IPS DF 6.9 (cell line): ENCODE data around the gene CCDC90B.
"Not testable (repeated sequence)": the region's sequence is repeated elsewhere in the genome, so short reads cannot be mapped to it uniquely, and the experiment has no call there.

ENCODE experiments used
- DNase-seq: peaks from one replicate; pipeline ENCODE4 v3.0.0-alpha.2; 2013; ENCODE audit warnings: low read depth, low spot score
- H3K27ac ChIP-seq: one replicate; pipeline ENCODE4 v1.5.1; 2013; ENCODE audit warnings: low read length, control low read depth
- H3K27me3 ChIP-seq: 2 replicates; pipeline ENCODE4 v1.6.1; 2013; ENCODE audit warnings: mild to moderate bottlenecking, low read length; ENCODE audit not compliant: control insufficient read depth, insufficient read depth
- H3K36me3 ChIP-seq: 2 replicates; pipeline ENCODE4 v1.6.1; 2013; ENCODE audit warnings: low read length; ENCODE audit not compliant: control insufficient read depth, insufficient read depth
- H3K4me1 ChIP-seq: 2 replicates; pipeline ENCODE4 v1.6.1; 2013; ENCODE audit warnings: low read length; ENCODE audit not compliant: control insufficient read depth, insufficient read depth
- H3K4me3 ChIP-seq: 2 replicates; pipeline ENCODE4 v1.5.1; 2013; ENCODE audit warnings: mild to moderate bottlenecking, low read length
- H3K9me3 ChIP-seq: 2 replicates; pipeline ENCODE4 v1.6.1; 2013; ENCODE audit warnings: low read length, inconsistent platforms; ENCODE audit not compliant: control insufficient read depth, insufficient read depth
- WGBS: extraction: QIAGEN DNeasy Blood & Tissue Kit; methylation state at CpG from one replicate; pipeline ENCODE4 v1.1.7; 2013; ENCODE audit warnings: mixed read lengths, missing lambda C conversion rate; ENCODE audit not compliant: insufficient read length, insufficient coverage; 5-methylcytosine and 5-hydroxymethylcytosine counted together

The CCDC90B gene

DNA sequence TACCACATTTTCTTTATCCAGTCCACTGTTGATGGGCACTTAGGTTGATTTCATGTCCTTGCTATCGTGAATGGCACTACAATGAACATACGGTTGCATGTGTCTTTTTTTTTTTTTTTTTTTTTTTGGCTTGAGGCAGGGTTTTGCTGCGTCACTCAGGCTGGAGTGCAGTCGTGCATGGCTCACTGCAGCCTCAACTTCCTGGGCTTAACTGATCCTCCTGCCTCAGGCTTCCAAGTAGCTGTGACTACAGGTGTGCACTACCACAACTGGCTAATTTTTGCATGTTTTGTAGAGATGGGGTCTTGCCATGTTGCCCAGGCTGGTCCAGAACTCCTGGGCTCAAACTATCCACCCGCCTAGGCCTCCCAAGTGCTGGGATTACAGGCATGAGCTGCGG is 1.5 kb upstream of the CCDC90B start:
- WGBS, result no CpG with 5 or more reads among the region's 6 CpGs
- H3K4me1 ChIP-seq, result no peaks in the 10 kb centered on the region
- DNase-seq, result no peak
- no peaks in the 10 kb centered on the region for H3K36me3 ChIP-seq
- H3K27me3 ChIP-seq, result no peaks in the 10 kb centered on the region
- H3K9me3 ChIP-seq, result no peaks in the 10 kb centered on the region
- H3K27ac ChIP-seq, result no peak overlapping the region
- no peak overlapping the region for H3K4me3 ChIP-seq

DNA sequence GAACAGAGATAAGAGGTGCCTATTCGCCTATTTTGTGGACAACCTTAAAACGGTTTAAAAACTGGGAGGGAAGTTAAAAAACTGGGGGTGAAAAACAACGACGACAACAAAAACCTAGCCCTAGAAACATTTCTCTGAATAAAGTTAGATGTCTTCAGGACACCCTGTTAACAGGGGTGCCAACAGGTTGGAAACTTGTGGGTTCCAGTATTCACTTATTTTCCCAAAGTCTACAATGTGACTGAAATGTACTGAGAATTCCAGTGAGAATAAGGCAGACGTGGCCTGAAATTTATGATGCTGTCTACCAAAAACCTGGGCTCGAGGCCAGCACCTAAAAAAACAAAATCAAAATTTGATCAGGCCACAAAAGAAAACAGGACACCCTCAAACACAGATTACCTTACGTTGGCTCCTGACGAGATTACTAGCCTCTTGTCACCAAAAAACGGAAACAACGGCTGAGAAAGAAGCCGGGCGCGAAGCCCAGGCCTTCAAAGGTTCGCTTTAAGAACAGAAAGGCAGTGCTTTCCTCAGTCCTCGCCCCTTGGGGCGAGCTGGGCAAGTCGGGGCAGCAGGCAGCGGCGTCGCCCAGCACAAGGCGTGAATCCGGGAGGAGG is 906 bp downstream of the CCDC90B start:
- Histone ChIP-seq H3K27ac (no peak overlapping the region), H3K27me3 (no peaks in the 10 kb centered on the region), H3K36me3 (no peaks in the 10 kb centered on the region), H3K4me3 (peak overlapping the region; percentile 91; the same call in 1 of the 2 replicates), H3K4me1 (no peaks in the 10 kb centered on the region), H3K9me3 (no peaks in the 10 kb centered on the region)
- no CpG with 5 or more reads among the region's 22 CpGs for WGBS
- DNase-seq, result peak; percentile 7

DNA sequence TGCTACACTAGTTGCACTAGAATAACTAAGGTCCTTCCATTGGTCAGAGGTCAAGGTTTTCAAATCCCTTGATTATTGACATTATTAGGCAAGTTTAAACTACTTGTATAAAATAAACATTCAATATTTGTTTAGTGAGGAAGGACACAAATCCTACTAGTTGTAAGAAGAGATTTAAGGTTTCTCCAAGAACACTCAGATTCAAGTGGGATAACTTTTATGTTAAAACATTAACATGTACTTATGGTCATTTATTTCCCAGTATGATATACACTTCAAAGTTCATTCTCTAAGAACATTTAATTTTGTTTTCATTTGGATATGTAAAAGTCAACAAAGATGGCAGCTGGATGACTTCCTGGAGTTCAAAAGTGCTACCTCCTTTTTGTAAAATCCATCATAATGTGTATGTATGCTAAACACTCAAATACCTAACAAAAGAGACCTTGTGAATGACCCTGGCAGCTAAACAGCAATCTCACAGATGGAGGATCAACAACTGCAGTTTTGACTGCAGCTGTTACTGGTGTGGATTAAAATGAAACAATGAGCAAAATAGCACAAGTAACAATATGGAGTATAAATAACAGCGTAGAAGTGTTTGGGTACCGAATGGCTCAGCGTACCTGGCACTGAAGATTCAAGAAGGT is 1.5 kb downstream of the CCDC90B start:
- Histone ChIP-seq H3K27me3 (no peaks in the 10 kb centered on the region), H3K9me3 (no peaks in the 10 kb centered on the region), H3K4me3 (peak overlapping the region; percentile 91), H3K4me1 (no peaks in the 10 kb centered on the region), H3K36me3 (no peaks in the 10 kb centered on the region), H3K27ac (no peak overlapping the region)
- DNase-seq, result no peak
- no CpG with 5 or more reads among the region's 3 CpGs for WGBS

DNA sequence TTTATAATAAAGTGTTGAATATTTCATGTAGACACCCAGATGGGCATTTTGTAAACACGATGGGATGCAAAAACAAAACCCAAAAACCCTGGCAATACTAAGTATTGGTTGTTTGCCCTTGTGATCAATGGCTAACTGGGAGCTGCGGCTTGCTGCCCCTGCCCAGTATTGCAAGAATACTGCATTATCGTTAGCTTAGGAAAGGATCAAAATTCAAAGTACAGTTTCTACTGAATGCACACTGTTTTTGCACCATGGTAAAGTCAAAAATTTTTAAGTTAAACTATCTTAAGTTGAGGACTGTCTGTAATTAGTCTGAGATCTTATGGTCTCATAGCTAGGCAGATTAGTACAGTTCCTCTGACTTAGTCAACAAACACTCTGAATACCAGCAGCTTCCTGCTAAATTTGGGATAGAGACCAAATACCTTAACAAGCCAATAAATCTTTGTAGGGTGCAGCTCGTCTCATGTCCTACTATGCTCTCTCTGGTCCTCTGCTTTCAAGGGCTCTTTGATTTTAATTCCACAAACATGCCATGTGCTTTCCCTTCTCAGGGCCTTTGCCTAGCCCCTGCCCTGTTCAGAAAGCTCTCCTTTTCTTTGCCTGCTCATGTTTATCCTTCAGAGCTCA is 4.0 kb downstream of the CCDC90B start:
- Histone ChIP-seq H3K4me1 (no peaks in the 10 kb centered on the region), H3K4me3 (no peak overlapping the region), H3K27me3 (no peaks in the 10 kb centered on the region), H3K9me3 (no peaks in the 10 kb centered on the region), H3K36me3 (no peaks in the 10 kb centered on the region), H3K27ac (no peak overlapping the region)
- no peak for DNase-seq
- no CpG with 5 or more reads among the region's 4 CpGs for WGBS

DNA sequence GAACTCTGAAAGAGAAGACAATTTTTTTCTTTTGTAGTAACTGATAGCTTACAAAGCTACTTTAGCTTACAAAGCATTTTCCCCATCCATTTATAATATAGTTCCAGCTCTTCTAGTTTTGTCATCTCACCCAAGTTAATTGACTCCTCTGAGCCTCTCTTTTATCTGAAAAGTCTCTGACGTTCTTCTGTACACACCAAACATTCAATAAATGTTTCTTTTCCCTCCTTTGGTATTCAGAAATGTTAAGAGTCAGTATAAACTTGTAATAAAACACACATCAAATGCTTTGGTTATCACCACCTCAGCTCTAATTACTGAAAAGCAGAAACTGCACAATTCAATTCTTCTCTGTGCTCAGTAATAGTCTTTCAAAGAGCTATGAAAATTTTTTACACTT is 5.9 kb downstream of the CCDC90B start:
- H3K4me3 ChIP-seq, result no peak overlapping the region
- no peak overlapping the region for H3K27ac ChIP-seq
- no CpG with 5 or more reads among the region's 1 CpG for WGBS
- H3K9me3 ChIP-seq, result no peaks in the 10 kb centered on the region
- H3K36me3 ChIP-seq, result no peaks in the 10 kb centered on the region; the same call in 1 of the 2 replicates
- no peaks in the 10 kb centered on the region for H3K27me3 ChIP-seq
- no peaks in the 10 kb centered on the region for H3K4me1 ChIP-seq
- DNase-seq, result no peak

DNA sequence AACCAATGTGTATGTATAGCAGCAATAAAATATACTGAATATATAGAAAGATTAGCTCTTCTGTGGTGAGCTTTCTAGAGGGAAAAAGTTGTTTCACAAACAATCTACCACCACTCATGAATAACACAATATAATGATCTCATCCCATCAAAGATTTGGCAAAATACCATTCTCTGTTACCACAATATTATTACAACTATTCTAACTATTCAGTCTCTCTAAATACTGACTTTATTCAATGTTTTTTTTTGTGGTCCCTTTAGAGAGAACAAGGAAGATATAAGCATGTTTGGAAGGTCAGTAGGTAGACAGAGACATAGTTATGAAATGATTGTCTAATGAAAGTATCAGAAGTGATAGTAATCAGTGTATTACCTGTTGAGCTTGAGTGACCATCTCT is 7.8 kb downstream of the CCDC90B start:
- no peaks in the 10 kb centered on the region for H3K9me3 ChIP-seq

DNA sequence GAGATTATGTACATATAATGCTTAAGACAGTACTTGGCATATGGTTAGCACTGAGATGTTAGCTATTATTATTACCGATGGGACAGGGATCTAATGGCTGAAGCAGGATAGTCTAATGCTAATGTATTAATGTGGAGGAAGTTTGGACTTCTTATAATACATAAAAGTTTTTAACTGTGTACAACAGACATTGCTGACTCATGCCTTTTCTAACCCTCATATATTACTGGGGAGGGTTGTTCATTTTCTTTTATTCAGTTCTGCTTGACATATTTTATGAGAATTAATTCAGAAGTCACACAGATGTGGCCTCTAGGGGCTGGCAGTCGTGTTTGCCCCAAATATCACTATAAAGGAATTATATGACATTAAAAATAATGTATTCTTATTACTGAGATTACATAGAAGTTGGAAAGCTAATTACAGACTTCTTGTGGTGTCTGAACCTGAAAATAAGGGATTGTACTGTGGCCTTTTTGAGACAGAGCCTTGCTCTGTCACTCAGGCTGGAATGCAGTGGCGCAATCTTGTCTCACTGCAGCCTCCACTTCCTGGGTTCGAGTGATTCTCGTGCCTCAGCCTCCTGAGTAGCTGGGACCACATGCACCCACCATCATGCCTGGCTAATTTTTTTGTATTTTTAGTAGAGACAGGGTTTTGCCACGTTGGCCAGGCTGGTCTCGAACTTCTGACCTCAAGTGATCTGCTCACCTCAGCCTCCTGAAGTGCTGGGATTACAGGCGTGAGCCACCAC is 10.1 kb downstream of the CCDC90B start:
- Histone ChIP-seq H3K4me1 (no peaks in the 10 kb centered on the region), H3K27ac (no peak overlapping the region), H3K4me3 (no peak overlapping the region), H3K27me3 (no peaks in the 10 kb centered on the region), H3K36me3 (peaks cover 5% of the 10 kb centered on the region; the same call in 1 of the 2 replicates), H3K9me3 (no peaks in the 10 kb centered on the region)
- no CpG with 5 or more reads among the region's 8 CpGs for WGBS
- no peak for DNase-seq

More for the DNA sequence above, 7.8 kb downstream of the CCDC90B start:
- Histone ChIP-seq H3K4me1 (no peaks in the 10 kb centered on the region), H3K36me3 (no peaks in the 10 kb centered on the region; the same call in 1 of the 2 replicates), H3K4me3 (no peak overlapping the region), H3K27ac (no peak overlapping the region), H3K27me3 (no peaks in the 10 kb centered on the region)
- no peak for DNase-seq

DNA sequence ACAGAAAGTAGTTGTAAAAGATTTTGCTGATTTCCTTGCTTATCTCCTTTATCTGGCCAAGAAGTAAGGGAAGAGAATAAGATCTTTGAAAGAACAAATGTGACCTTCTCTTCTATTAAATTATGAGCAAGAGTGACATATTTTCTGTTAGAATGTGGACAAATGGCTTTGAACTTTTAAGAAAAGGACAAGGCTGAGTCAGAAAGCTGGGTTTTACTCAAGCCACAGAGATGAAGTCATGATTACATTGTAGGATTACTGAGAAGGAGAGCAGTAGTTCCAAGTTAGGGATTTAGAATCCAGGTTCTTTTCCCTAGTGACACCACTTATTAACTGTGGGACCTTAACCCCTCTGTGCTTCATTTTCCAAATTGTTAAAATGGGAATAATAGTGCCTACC is 13.5 kb downstream of the CCDC90B start:
- H3K4me3 ChIP-seq, result no peak overlapping the region
- no peaks in the 10 kb centered on the region for H3K9me3 ChIP-seq
- H3K27ac ChIP-seq, result no peak overlapping the region
- no peak for DNase-seq
- H3K4me1 ChIP-seq, result no peaks in the 10 kb centered on the region
- H3K27me3 ChIP-seq, result no peaks in the 10 kb centered on the region
- H3K36me3 ChIP-seq, result peaks cover 5% of the 10 kb centered on the region; the same call in 1 of the 2 replicates

DNA sequence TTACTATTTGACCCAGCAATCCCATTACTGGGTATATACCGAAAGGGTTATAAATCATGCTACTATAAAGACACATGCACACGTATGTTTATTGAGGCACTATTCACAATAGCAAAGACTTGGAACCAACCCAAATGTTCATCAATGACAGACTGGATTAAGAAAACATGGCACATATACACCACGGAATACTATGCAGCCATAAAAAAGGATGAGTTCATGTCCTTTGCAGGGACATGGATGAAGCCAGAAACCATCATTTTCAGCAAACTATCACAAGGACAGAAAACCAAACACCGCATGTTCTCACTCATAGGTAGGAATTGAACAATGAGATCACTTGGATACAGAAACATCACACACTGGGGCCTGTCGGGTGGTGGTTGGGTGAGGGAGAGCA is 14.4 kb downstream of the CCDC90B start:
- DNase-seq, H3K27me3 ChIP-seq, H3K4me1 ChIP-seq, H3K9me3 ChIP-seq, H3K4me3 ChIP-seq, H3K36me3 ChIP-seq, H3K27ac ChIP-seq: not testable (repeated sequence)
- WGBS, result no CpG with 5 or more reads among the region's 5 CpGs

DNA sequence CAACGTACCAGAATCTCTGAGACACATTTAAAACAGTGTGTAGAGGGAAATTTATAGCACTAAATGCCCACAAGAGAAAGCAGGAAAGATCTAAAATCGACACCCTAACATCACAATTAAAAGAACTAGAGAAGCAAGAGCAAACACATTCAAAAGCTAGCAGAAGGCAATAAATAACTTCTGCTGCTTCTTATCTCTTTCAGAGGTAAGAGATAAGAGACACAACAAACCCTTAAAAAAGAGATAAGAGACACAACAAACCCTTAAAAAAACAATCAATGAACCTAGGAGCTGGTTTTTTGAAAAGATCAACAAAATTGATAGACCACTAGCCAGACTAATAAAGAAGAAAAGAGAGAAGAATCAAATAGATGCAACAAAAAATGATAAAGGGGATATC is 17.1 kb downstream of the CCDC90B start:
- no CpG with 5 or more reads among the region's 2 CpGs for WGBS
- DNase-seq, H3K9me3 ChIP-seq, H3K4me3 ChIP-seq, H3K36me3 ChIP-seq, H3K27ac ChIP-seq, H3K4me1 ChIP-seq, H3K27me3 ChIP-seq: not testable (repeated sequence)
